Neuronal stem cell (in vitro differentiated cells): ENCODE data around the gene RANBP3.
A peak's percentile ranks its signal among the peaks of the same experiment; 100 is the strongest.

ENCODE experiments used
- DNase-seq: peaks from one replicate; pipeline ENCODE4 v3.0.0-alpha.2; 2013; ENCODE audit warnings: low spot score
- H2AFZ ChIP-seq: one replicate; pipeline ENCODE4 v1.6.1; 2013; ENCODE audit warnings: mild to moderate bottlenecking, low read length, inconsistent platforms
- H2AK5ac ChIP-seq: 2 replicates; pipeline ENCODE4 v1.6.1; 2013; ENCODE audit warnings: low read depth, mild to moderate bottlenecking, inconsistent platforms, low read length, moderate library complexity, mixed read lengths
- H2BK120ac ChIP-seq: 2 replicates; pipeline ENCODE4 v1.6.1; 2013; ENCODE audit warnings: low read depth, mild to moderate bottlenecking, inconsistent platforms, low read length, moderate library complexity, mixed read lengths
- H2BK12ac ChIP-seq: one replicate; pipeline ENCODE4 v1.6.1; 2013; ENCODE audit warnings: low read length, inconsistent platforms
- H2BK15ac ChIP-seq: 2 replicates; pipeline ENCODE4 v1.6.1; 2013; ENCODE audit warnings: mild to moderate bottlenecking, low read length, inconsistent platforms, mixed read lengths
- H2BK5ac ChIP-seq: one replicate; pipeline ENCODE4 v1.6.1; 2013; ENCODE audit warnings: inconsistent platforms, mild to moderate bottlenecking, low read length, moderate library complexity
- H3K14ac ChIP-seq: one replicate; pipeline ENCODE4 v1.6.1; 2013; ENCODE audit warnings: low read length, inconsistent platforms
- H3K18ac ChIP-seq: 2 replicates; pipeline ENCODE4 v1.6.1; 2013; ENCODE audit warnings: low read length, inconsistent platforms
- H3K23ac ChIP-seq: 2 replicates; pipeline ENCODE4 v1.6.1; 2013; ENCODE audit warnings: low read depth, mild to moderate bottlenecking, mixed read lengths, low read length, inconsistent platforms; ENCODE audit not compliant: poor library complexity
- H3K27ac ChIP-seq: replicated peaks from 3 replicates; pipeline ENCODE4 v1.5.1; 2013; ENCODE audit warnings: low read length, inconsistent platforms
- H3K27me3 ChIP-seq, 3 experiments: 2 replicates each; pipeline ENCODE4 v1.6.1; 2013; ENCODE audit warnings: low read length in 3 of 3, mild to moderate bottlenecking in 2 of 3, inconsistent platforms in 1 of 3, low read depth in 1 of 3, mixed read lengths in 1 of 3, moderate library complexity in 1 of 3; ENCODE audit not compliant: control insufficient read depth in 3 of 3, insufficient read depth in 3 of 3
- H3K36me3 ChIP-seq, 2 donors: replicated peaks in 1 of 2; 2 replicates each; pipeline ENCODE4 v1.6.1; 2013; ENCODE audit warnings: low read length in 2 of 2; ENCODE audit not compliant: control insufficient read depth in 2 of 2, insufficient read depth in 2 of 2
- H3K4ac ChIP-seq: 2 replicates; pipeline ENCODE4 v1.6.1; 2013; ENCODE audit warnings: inconsistent platforms, mild to moderate bottlenecking, low read length, moderate library complexity
- H3K4me1 ChIP-seq, 2 donors: 1 replicate in 1 of 2; 2 replicates in 1 of 2; pipeline ENCODE4 v1.6.1; 2013; ENCODE audit warnings: low read length in 2 of 2, low read depth in 1 of 2; ENCODE audit not compliant: control insufficient read depth in 2 of 2, insufficient read depth in 1 of 2
- H3K4me2 ChIP-seq: one replicate; pipeline ENCODE4 v1.6.1; 2013; ENCODE audit warnings: mild to moderate bottlenecking, low read length, inconsistent platforms; ENCODE audit not compliant: insufficient read depth, poor library complexity, severe bottlenecking
- H3K4me3 ChIP-seq, 2 donors: 2 replicates each; pipeline ENCODE4 v1.5.1; 2013; ENCODE audit warnings: low read length in 2 of 2, mild to moderate bottlenecking in 2 of 2, inconsistent platforms in 1 of 2, moderate library complexity in 1 of 2
- H3K79me1 ChIP-seq: one replicate; pipeline ENCODE4 v1.6.1; 2013; ENCODE audit warnings: low read depth, mild to moderate bottlenecking, inconsistent platforms, low read length, moderate library complexity
- H3K9ac ChIP-seq: one replicate; pipeline ENCODE4 v1.6.1; 2013; ENCODE audit warnings: mild to moderate bottlenecking, low read depth, low read length, inconsistent platforms; ENCODE audit not compliant: poor library complexity
- H3K9me3 ChIP-seq, 2 donors: replicated peaks in 1 of 2; 2 replicates each; pipeline versions ENCODE3 to v1.6.1; 2013; ENCODE audit warnings: low read length in 2 of 2, mild to moderate bottlenecking in 2 of 2, inconsistent platforms in 1 of 2, low read depth in 1 of 2, mixed read lengths in 1 of 2, moderate library complexity in 1 of 2; ENCODE audit not compliant: control insufficient read depth in 2 of 2, insufficient read depth in 1 of 2
- H4K8ac ChIP-seq: one replicate; pipeline ENCODE4 v1.6.1; 2013; ENCODE audit warnings: low read depth, mild to moderate bottlenecking, inconsistent platforms, low read length, moderate library complexity
- H4K91ac ChIP-seq: one replicate; pipeline ENCODE4 v1.6.1; 2013; ENCODE audit warnings: low read length, low read depth, mild to moderate bottlenecking, inconsistent platforms; ENCODE audit not compliant: poor library complexity
- WGBS, 2 donors: extraction: QIAGEN DNeasy Blood & Tissue Kit; methylation state at CpG; one replicate each; pipeline ENCODE4 v1.1.7; 2013; ENCODE audit warnings: missing lambda C conversion rate in 2 of 2, mixed read lengths in 1 of 2; ENCODE audit not compliant: insufficient read length in 2 of 2, insufficient replicate concordance in 1 of 2; ENCODE audit errors: extremely low coverage in 2 of 2; 5-methylcytosine and 5-hydroxymethylcytosine counted together

RANBP3 gene

GRCh38 chr19:5903624-5904351 is 74.2 kb downstream of the RANBP3 start, which contains the start of gene NDUFA11:
Gene NDUFA11 (minus strand): TSS chr19:5903790. CDS start chr19:5903708, 82 bp downstream.
- Histone ChIP-seq H2BK5ac (peak within 1 kb of the TSS; percentile 59), H2BK12ac (no peak within 1 kb of the TSS), H3K36me3 (peaks cover 4 to 17% of the 10 kb centered on the region in 2 donors), H3K4me3 (peak within 1 kb of the TSS; percentile 75 to 85), H3K23ac (peak within 1 kb of the TSS; percentile 87), H2BK120ac (peak within 1 kb of the TSS; percentile 44), H3K9me3 (no peaks in the 10 kb centered on the region), H3K14ac (peak within 1 kb of the TSS; percentile 39), H3K27ac (peak within 1 kb of the TSS; percentile 72), H3K18ac (peak within 1 kb of the TSS; percentile 98), H4K8ac (peak within 1 kb of the TSS; percentile 26), H2AK5ac (peak within 1 kb of the TSS; percentile 60), H2AFZ (peak within 1 kb of the TSS; percentile 88), H3K4ac (no peak within 1 kb of the TSS), H4K91ac (no peak within 1 kb of the TSS), H3K27me3 (no peaks in the 10 kb centered on the region), H3K4me1 (peaks cover 6 to 7% of the 10 kb centered on the region in 2 donors), H2BK15ac (no peak within 1 kb of the TSS), H3K9ac (peak within 1 kb of the TSS; percentile 99), H3K4me2 (peak within 1 kb of the TSS; percentile 99), H3K79me1 (peaks cover 9% of the 10 kb centered on the region)
- peak; percentile 97 for DNase-seq
- no CpG with 5 or more reads among the region's 57 CpGs for WGBS, 2 donors

- no peak for DNase-seq
Measured at GRCh38 chr19:5903056-5903623, 74.8 kb downstream of the RANBP3 start.

GRCh38 chr19:5900976-5901375 is 77.0 kb downstream of the RANBP3 start:
- Histone ChIP-seq H3K23ac (no peak overlapping the region), H2BK12ac (no peak overlapping the region), H2AFZ (no peak overlapping the region), H3K27ac (no peak overlapping the region), H3K18ac (no peak overlapping the region), H4K8ac (no peak overlapping the region), H4K91ac (no peak overlapping the region), H3K14ac (no peak overlapping the region), H3K4ac (no peak overlapping the region), H2BK5ac (no peak overlapping the region), H2AK5ac (no peak overlapping the region), H3K4me3 (no peak overlapping the region), H3K9ac (no peak overlapping the region), H3K36me3 (peaks cover 11 to 24% of the 10 kb centered on the region in 2 donors), H3K4me1 (peaks cover 4 to 5% of the 10 kb centered on the region in 2 donors), H3K27me3 (no peaks in the 10 kb centered on the region), H2BK120ac (no peak overlapping the region), H3K4me2 (no peak overlapping the region), H3K9me3 (no peaks in the 10 kb centered on the region), H2BK15ac (no peak overlapping the region), H3K79me1 (peaks cover 16% of the 10 kb centered on the region)
- whole genome bisulfite sequencing, 2 donors = no CpG with 5 or more reads among the region's 8 CpGs
- DNase-seq = no peak

More at GRCh38 chr19:5903056-5903623, 74.8 kb downstream of the RANBP3 start:
- Histone ChIP-seq H4K91ac (no peak overlapping the region), H2BK12ac (no peak overlapping the region), H2AFZ (peak overlapping the region; percentile 88), H3K4me3 (peak overlapping the region; percentile 75 to 85), H3K4ac (no peak overlapping the region), H3K4me2 (peak overlapping the region; percentile 91), H2BK15ac (no peak overlapping the region), H3K36me3 (peaks cover 4 to 17% of the 10 kb centered on the region in 2 donors), H3K27me3 (no peaks in the 10 kb centered on the region), H2AK5ac (peak overlapping the region; percentile 60), H3K14ac (peak overlapping the region; percentile 39), H3K23ac (peak overlapping the region; percentile 87), H3K18ac (peak overlapping the region; percentile 98), H3K4me1 (peaks cover 4 to 5% of the 10 kb centered on the region in 2 donors), H3K9me3 (no peaks in the 10 kb centered on the region), H3K27ac (no peak overlapping the region), H2BK5ac (peak overlapping the region; percentile 59), H3K9ac (peak overlapping the region; percentile 99), H2BK120ac (peak overlapping the region; percentile 44), H4K8ac (peak overlapping the region; percentile 26), H3K79me1 (peaks cover 9% of the 10 kb centered on the region)
- WGBS, 2 donors = no CpG with 5 or more reads among the region's 27 CpGs
